Suprapubic skin (tissue), 3 donors: ENCODE results near the gene TACR1.

Experiments
- EP300 ChIP-seq: sonication (generic); formaldehyde crosslinking; IDR thresholded peaks from one replicate; pipeline ENCODE4 v1.6.1; 2017; ENCODE audit warnings: antibody characterized with exemption
- POLR2A ChIP-seq, 2 donors: fragments of 450-650 bp; IDR thresholded peaks; one replicate each; pipeline ENCODE4 v1.6.1; 2017; ENCODE audit warnings: antibody characterized with exemption in 2 of 2, mild to moderate bottlenecking in 2 of 2, moderate library complexity in 2 of 2
- TF ChIP-seq, protein P1 (sequence below), 2 donors: fragments of 200-600 bp in 1 of 2; fragments of 450-650 bp in 1 of 2; sonication (generic) in 1 of 2; IDR thresholded peaks; one replicate each; pipeline ENCODE4 v1.5.1; 2016 to 2019; ENCODE audit warnings: antibody characterized with exemption in 2 of 2, mild to moderate bottlenecking in 1 of 2, moderate library complexity in 1 of 2

DNA sequence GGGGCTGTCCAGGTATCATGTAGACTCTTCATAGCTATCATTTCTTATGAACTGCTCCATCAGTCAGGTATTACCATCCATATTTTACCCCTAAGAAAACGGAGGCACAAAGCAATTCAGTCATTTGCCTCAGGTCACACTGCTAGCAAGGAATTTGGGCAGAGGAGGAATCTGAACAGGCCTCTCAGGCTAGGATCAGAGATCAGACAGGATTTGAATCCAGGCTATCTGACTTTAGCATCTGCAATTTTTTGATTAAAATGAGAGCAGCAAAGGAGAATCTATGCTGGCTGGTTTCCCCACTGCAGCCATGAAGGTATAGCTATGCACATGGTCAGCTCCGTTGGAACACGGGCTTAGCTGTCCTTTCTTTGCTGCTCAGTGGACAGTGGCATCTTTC is 60.1 kb downstream of the TACR1 start:
- TF ChIP-seq EP300 (no peak), POLR2A (IDR thresholded peaks at IDR 0.05) (no peak)
- TF ChIP-seq, protein P1, sequence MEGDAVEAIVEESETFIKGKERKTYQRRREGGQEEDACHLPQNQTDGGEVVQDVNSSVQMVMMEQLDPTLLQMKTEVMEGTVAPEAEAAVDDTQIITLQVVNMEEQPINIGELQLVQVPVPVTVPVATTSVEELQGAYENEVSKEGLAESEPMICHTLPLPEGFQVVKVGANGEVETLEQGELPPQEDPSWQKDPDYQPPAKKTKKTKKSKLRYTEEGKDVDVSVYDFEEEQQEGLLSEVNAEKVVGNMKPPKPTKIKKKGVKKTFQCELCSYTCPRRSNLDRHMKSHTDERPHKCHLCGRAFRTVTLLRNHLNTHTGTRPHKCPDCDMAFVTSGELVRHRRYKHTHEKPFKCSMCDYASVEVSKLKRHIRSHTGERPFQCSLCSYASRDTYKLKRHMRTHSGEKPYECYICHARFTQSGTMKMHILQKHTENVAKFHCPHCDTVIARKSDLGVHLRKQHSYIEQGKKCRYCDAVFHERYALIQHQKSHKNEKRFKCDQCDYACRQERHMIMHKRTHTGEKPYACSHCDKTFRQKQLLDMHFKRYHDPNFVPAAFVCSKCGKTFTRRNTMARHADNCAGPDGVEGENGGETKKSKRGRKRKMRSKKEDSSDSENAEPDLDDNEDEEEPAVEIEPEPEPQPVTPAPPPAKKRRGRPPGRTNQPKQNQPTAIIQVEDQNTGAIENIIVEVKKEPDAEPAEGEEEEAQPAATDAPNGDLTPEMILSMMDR (IDR thresholded peaks at IDR 0.05), result no peak
